ENCODE data around the gene GINS2. TPM values are rescaled to one million over a fixed set of nuclear protein-coding genes. Genes with fewer than 3 reads are reported as not detected.

Gene GINS2
- total RNA-seq, 1 donor = 1.8 TPM

DNA sequence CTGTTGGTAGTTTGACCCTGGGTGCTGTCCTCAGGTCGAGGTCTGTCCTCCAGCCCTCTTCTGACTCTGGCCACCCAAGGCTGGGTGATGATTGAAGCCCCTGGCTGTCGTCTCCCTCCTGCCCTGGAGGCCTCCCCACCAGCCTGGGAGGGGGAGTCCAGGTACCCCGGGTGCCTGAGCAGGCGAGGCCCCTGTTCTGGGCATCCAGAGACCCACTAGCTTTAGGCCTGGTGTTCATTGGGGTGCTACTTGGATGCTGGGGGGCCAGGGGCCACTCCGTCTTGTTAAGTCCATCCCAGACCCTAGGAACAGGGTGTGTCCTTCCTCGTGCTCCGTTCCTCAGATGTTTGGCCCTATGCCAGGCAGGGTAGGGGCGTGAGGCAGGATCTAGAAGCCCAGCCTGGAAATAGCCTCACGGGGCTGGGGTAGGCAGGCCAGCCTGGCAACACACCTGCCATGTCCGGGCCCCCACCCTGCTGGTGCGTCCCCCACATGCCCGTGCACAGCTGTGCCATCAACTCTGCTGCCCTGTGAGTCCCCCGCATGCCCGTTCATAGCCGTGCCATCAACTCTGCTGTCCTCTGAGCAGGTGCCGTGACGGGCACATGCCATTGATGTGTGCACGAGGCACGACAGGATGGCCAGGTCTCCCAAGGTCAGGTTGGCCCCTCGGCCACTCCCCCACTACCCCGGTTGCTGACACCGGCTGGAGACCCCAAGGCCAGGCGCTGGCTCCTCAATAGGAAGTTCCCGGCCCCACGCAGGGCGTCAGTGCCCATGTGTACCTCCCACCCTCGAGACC, 36.9 kb downstream of the GINS2 start:
- peaks cover 4% of the 10 kb centered on the region for H3K4me1 ChIP-seq (ENCODE audit: insufficient read depth, low read length)
- H2AFZ ChIP-seq (ENCODE audit: low read length) = no peak overlapping the region
- no peaks in the 10 kb centered on the region for H3K9me3 ChIP-seq (ENCODE audit: low read depth, low read length)
- H3K27ac ChIP-seq (ENCODE audit: low read depth, low read length) = no peak overlapping the region
- TF ChIP-seq, protein P1, sequence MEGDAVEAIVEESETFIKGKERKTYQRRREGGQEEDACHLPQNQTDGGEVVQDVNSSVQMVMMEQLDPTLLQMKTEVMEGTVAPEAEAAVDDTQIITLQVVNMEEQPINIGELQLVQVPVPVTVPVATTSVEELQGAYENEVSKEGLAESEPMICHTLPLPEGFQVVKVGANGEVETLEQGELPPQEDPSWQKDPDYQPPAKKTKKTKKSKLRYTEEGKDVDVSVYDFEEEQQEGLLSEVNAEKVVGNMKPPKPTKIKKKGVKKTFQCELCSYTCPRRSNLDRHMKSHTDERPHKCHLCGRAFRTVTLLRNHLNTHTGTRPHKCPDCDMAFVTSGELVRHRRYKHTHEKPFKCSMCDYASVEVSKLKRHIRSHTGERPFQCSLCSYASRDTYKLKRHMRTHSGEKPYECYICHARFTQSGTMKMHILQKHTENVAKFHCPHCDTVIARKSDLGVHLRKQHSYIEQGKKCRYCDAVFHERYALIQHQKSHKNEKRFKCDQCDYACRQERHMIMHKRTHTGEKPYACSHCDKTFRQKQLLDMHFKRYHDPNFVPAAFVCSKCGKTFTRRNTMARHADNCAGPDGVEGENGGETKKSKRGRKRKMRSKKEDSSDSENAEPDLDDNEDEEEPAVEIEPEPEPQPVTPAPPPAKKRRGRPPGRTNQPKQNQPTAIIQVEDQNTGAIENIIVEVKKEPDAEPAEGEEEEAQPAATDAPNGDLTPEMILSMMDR (IDR thresholded peaks at IDR 0.05; ENCODE audit: extremely low read depth, low read depth, low read length) = no peak
- no peak overlapping the region for H3K4me3 ChIP-seq (ENCODE audit: insufficient read depth, low read length)
- H4K20me1 ChIP-seq (ENCODE audit: insufficient read depth, low read length) = peaks cover 60% of the 10 kb centered on the region
- H3K36me3 ChIP-seq (ENCODE audit: insufficient read depth, low read length) = peaks cover 25% of the 10 kb centered on the region
- no peak for DNase-seq (ENCODE audit: insufficient read length, low spot score, missing footprints)
- no peaks in the 10 kb centered on the region for H3K27me3 ChIP-seq (ENCODE audit: insufficient read depth, low read length)
- H3K79me2 ChIP-seq (ENCODE audit: insufficient read depth, low read length) = peaks cover 13% of the 10 kb centered on the region
- no peak overlapping the region for H3K4me2 ChIP-seq (ENCODE audit: insufficient read depth, low read length)

DNA sequence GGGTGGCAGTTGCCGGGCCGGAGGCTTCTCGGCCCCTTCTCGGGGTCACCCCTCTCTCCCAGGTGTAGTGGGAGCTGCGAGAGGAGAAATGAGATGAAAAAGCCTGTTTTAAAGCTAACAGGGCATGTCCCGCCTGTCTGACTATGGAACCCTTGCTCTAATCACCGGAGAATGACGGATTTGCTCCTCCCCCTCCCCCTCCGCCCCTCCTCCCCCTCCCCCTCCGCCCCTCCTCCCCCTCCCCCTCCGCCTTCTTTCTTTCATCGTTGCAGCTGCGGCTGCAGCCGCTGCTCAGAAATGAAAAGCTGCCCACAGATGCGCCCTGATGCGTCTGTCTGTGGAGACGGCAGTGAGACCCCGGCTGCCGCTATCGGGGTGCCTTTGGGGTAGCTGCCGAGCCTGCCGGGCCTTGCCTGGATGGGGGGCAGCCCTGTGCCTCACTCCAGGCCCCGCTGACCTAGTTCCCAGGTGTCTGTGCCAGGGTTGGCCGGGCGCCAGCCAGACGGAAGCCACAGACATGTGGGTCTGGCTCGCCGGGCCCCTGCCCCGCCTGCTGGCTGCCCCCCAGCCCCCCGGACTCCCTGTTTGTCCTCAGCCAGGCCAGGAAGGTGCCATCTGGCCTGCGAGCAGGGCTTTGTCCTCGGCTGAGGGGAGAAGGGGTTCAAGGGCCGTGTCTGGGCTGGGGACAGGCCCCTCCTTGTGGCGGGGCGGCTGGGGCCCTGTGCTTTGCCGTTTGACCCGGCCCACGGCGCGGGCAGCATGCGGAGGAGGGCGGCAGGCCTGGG, 37.7 kb downstream of the GINS2 start:
- DNase-seq (ENCODE audit: insufficient read length, low spot score, missing footprints) = no peak
- no peak overlapping the region for H2AFZ ChIP-seq (ENCODE audit: low read length)
- H3K4me1 ChIP-seq (ENCODE audit: insufficient read depth, low read length) = peaks cover 4% of the 10 kb centered on the region
- H3K27ac ChIP-seq (ENCODE audit: low read depth, low read length) = no peak overlapping the region
- no peaks in the 10 kb centered on the region for H3K9me3 ChIP-seq (ENCODE audit: low read depth, low read length)
- H4K20me1 ChIP-seq (ENCODE audit: insufficient read depth, low read length) = peaks cover 58% of the 10 kb centered on the region
- H3K4me2 ChIP-seq (ENCODE audit: insufficient read depth, low read length) = no peak overlapping the region
- TF ChIP-seq, protein P1 (IDR thresholded peaks at IDR 0.05; ENCODE audit: extremely low read depth, low read depth, low read length) = no peak
- no peak overlapping the region for H3K4me3 ChIP-seq (ENCODE audit: insufficient read depth, low read length)
- peaks cover 17% of the 10 kb centered on the region for H3K36me3 ChIP-seq (ENCODE audit: insufficient read depth, low read length)
- no peaks in the 10 kb centered on the region for H3K27me3 ChIP-seq (ENCODE audit: insufficient read depth, low read length)
- H3K79me2 ChIP-seq (ENCODE audit: insufficient read depth, low read length) = peaks cover 20% of the 10 kb centered on the region

DNA sequence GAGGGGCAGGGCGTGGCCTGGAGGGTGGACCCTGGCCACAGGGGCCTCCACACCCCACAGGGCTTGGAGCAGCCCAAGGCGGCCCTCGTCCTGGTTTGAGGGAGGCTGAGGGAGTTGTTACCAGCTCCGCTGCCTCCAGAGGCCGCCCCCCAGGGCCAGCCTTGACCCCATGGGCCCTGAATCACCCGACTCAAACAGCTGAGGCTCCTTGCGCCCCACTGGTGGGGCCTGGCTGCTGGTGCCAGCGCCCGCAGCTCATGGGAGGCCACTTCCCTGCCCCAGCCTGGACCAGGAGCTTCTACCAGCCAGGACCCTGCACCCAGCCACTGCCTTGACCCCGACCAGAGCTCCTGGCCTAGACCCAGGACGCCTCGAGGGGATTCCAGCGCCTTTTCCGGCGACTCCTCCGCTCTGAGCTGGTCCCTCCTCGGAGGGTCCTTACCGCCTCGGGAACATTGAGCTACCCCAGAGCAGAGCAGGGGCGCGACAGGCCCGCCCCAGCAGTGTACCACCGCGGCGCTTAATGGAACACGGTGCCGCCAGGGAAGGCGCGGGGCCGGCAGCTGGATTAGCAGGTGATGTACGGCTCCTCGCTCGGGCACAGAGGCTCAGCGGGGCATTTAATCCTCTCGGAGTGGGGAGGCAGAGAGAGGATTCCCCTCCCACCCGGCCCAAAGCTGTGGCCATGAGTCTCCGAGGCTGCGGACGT, 38.5 kb downstream of the GINS2 start:
- Histone ChIP-seq H3K9me3 (ENCODE audit: low read depth, low read length) (no peaks in the 10 kb centered on the region), H3K27ac (ENCODE audit: low read depth, low read length) (no peak overlapping the region), H3K4me1 (ENCODE audit: insufficient read depth, low read length) (peaks cover 4% of the 10 kb centered on the region), H3K27me3 (ENCODE audit: insufficient read depth, low read length) (no peaks in the 10 kb centered on the region), H2AFZ (ENCODE audit: low read length) (no peak overlapping the region), H3K4me2 (ENCODE audit: insufficient read depth, low read length) (no peak overlapping the region), H3K79me2 (ENCODE audit: insufficient read depth, low read length) (peaks cover 22% of the 10 kb centered on the region), H3K4me3 (ENCODE audit: insufficient read depth, low read length) (no peak overlapping the region), H4K20me1 (ENCODE audit: insufficient read depth, low read length) (peaks cover 60% of the 10 kb centered on the region), H3K36me3 (ENCODE audit: insufficient read depth, low read length) (peaks cover 10% of the 10 kb centered on the region)
- DNase-seq (ENCODE audit: insufficient read length, low spot score, missing footprints) = no peak
- TF ChIP-seq, protein P1 (IDR thresholded peaks at IDR 0.05; ENCODE audit: extremely low read depth, low read depth, low read length) = no peak

Data from osteoblast (primary cell).